SU-DHL-6 (cell line): ENCODE data around the gene CFAP58.

Source experiments
- H2AFZ ChIP-seq: fragments of 200-600 bp; sonication (generic); 2 replicates; pipeline ENCODE4 v1.6.1; 2014; ENCODE audit warnings: low read depth, mild to moderate bottlenecking, moderate library complexity, mixed read lengths, antibody characterized with exemption, low read length; ENCODE audit not compliant: severe bottlenecking
- H3F3A ChIP-seq: fragments of 200-600 bp; shearing (Covaris generic); 2 replicates; pipeline ENCODE4 v1.6.0; 2016; ENCODE audit warnings: antibody characterized with exemption, mild to moderate bottlenecking; ENCODE audit not compliant: insufficient read depth
- H3K27ac ChIP-seq: fragments of 200-600 bp; sonication (generic); 2 replicates; pipeline ENCODE4 v1.5.1; 2016; ENCODE audit warnings: low read depth, mild to moderate bottlenecking, low read length, moderate library complexity, mixed read lengths
- H3K27me3 ChIP-seq: fragments of 200-600 bp; sonication (generic), shearing (Covaris generic); 2 replicates; pipeline ENCODE4 v1.6.0; 2014; ENCODE audit warnings: mild to moderate bottlenecking, low read length
- H3K36me3 ChIP-seq: fragments of 200-600 bp; sonication (generic); 2 replicates; pipeline ENCODE4 v1.6.1; 2014; ENCODE audit warnings: mild to moderate bottlenecking, low read length, mixed read lengths
- H3K4me2 ChIP-seq: fragments of 300-600, 200-600 bp; shearing (Covaris generic), sonication (generic); 2 replicates; pipeline ENCODE4 v1.6.0; 2014; ENCODE audit warnings: low read length, low read depth, mild to moderate bottlenecking; ENCODE audit not compliant: poor library complexity, severe bottlenecking
- H3K4me3 ChIP-seq: fragments of 200-600 bp; sonication (generic); 2 replicates; pipeline ENCODE4 v1.5.1; 2014; ENCODE audit warnings: antibody characterized with exemption, low read length, mild to moderate bottlenecking, mixed read lengths; ENCODE audit not compliant: insufficient read depth, poor library complexity, severe bottlenecking
- H3K79me2 ChIP-seq: fragments of 200-600 bp; sonication (generic); 2 replicates; pipeline ENCODE4 v1.6.1; 2014; ENCODE audit warnings: mild to moderate bottlenecking, low read length, moderate library complexity; ENCODE audit not compliant: insufficient read depth
- H3K9ac ChIP-seq: fragments of 200-600 bp; sonication (generic); 2 replicates; pipeline ENCODE4 v1.7.0; 2014; ENCODE audit warnings: mild to moderate bottlenecking, low read length
- H3K9me2 ChIP-seq: fragments of 200-600 bp; sonication (generic); replicated peaks from 2 replicates; pipeline ENCODE4 v1.6.1; 2014; ENCODE audit warnings: low read length; ENCODE audit not compliant: insufficient read depth
- H3K9me3 ChIP-seq: fragments of 200-600 bp; sonication (generic); 2 replicates; pipeline ENCODE4 v1.6.1; 2014; ENCODE audit warnings: low read length, mixed read lengths; ENCODE audit not compliant: insufficient read depth
- H4K20me1 ChIP-seq: fragments of 200-600 bp; sonication (generic); 2 replicates; pipeline ENCODE4 v1.6.1; 2014; ENCODE audit warnings: low read depth, mild to moderate bottlenecking, antibody characterized with exemption, low read length, moderate library complexity, mixed read lengths
- EZH2phosphoT487 ChIP-seq: fragments of 200-600 bp; sonication (generic), shearing (Covaris generic); conservative IDR thresholded peaks from 2 replicates; pipeline ENCODE4 v1.6.1; 2018; ENCODE audit warnings: mild to moderate bottlenecking, antibody characterized with exemption, low read length, moderate library complexity, mixed read lengths
- TF ChIP-seq, protein P1 (sequence below): fragments of 200-600 bp; sonication (generic); IDR thresholded peaks from one replicate; pipeline ENCODE4 v1.5.1; 2017; ENCODE audit warnings: antibody characterized with exemption, mild to moderate bottlenecking, low read length, moderate library complexity; ENCODE audit not compliant: insufficient read depth, poor library complexity, severe bottlenecking

The CFAP58 gene

GRCh38 chr10:104480797-104481196 is 127.2 kb downstream of the CFAP58 start:
- Histone ChIP-seq H3K9ac (no peak overlapping the region), H3K79me2 (no peaks in the 10 kb centered on the region), H3K27me3 (0 out of 2 replicates have a peak, but pooled peaks cover 3% of the 10 kb centered on the region), H3K36me3 (no peaks in the 10 kb centered on the region), H3K9me3 (no peaks in the 10 kb centered on the region), H4K20me1 (no peaks in the 10 kb centered on the region), H3K4me2 (no peak overlapping the region), H3K9me2 (no peaks in the 10 kb centered on the region), H3F3A (no peaks in the 10 kb centered on the region), H2AFZ (no peak overlapping the region), H3K27ac (no peak overlapping the region), H3K4me3 (no peak overlapping the region)
- TF ChIP-seq, protein P1, sequence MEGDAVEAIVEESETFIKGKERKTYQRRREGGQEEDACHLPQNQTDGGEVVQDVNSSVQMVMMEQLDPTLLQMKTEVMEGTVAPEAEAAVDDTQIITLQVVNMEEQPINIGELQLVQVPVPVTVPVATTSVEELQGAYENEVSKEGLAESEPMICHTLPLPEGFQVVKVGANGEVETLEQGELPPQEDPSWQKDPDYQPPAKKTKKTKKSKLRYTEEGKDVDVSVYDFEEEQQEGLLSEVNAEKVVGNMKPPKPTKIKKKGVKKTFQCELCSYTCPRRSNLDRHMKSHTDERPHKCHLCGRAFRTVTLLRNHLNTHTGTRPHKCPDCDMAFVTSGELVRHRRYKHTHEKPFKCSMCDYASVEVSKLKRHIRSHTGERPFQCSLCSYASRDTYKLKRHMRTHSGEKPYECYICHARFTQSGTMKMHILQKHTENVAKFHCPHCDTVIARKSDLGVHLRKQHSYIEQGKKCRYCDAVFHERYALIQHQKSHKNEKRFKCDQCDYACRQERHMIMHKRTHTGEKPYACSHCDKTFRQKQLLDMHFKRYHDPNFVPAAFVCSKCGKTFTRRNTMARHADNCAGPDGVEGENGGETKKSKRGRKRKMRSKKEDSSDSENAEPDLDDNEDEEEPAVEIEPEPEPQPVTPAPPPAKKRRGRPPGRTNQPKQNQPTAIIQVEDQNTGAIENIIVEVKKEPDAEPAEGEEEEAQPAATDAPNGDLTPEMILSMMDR: no peak
- TF ChIP-seq EZH2phosphoT487: no peak

DNA sequence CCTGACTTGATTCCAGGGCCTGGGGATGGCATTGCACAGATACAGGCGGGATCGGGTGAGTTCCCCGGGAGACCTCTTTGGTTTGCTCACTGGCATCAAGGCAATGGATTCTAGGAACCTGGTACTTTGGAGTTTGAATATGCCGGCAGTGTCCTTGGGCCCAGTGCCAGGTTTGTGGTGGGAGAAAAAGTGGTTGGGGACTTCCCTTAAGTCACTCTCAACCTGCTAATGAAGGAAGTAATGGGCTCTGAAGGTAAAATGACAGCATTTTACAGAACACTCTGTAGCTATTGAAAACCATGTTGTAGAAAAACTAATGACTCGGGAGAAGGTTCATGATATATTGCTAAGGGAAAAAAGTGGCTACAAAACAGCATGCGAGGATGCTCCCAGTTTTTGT is 129.9 kb downstream of the CFAP58 start:
- H3K36me3 ChIP-seq: no peaks in the 10 kb centered on the region
- H3K4me2 ChIP-seq: no peak overlapping the region
- no peaks in the 10 kb centered on the region for H3F3A ChIP-seq
- TF ChIP-seq, protein P1: no peak
- TF ChIP-seq EZH2phosphoT487: no peak
- H3K4me3 ChIP-seq: no peak overlapping the region
- no peak overlapping the region for H2AFZ ChIP-seq
- no peaks in the 10 kb centered on the region for H3K79me2 ChIP-seq
- H4K20me1 ChIP-seq: no peaks in the 10 kb centered on the region
- H3K27me3 ChIP-seq: 0 out of 2 replicates have a peak, but pooled peaks cover 3% of the 10 kb centered on the region
- H3K9me3 ChIP-seq: no peaks in the 10 kb centered on the region
- no peaks in the 10 kb centered on the region for H3K9me2 ChIP-seq
- H3K27ac ChIP-seq: no peak overlapping the region
- no peak overlapping the region for H3K9ac ChIP-seq

GRCh38 chr10:104485632-104486031 is 132.0 kb downstream of the CFAP58 start:
- Histone ChIP-seq H3K9ac (no peak overlapping the region), H3K27ac (no peak overlapping the region), H4K20me1 (no peaks in the 10 kb centered on the region), H3K36me3 (no peaks in the 10 kb centered on the region), H3K79me2 (no peaks in the 10 kb centered on the region), H3K9me2 (no peaks in the 10 kb centered on the region), H3K27me3 (0 out of 2 replicates have a peak, but pooled peaks cover 3% of the 10 kb centered on the region), H3K4me2 (no peak overlapping the region), H3F3A (no peaks in the 10 kb centered on the region), H2AFZ (no peak overlapping the region), H3K4me3 (no peak overlapping the region), H3K9me3 (no peaks in the 10 kb centered on the region)
- TF ChIP-seq, protein P1: no peak
- TF ChIP-seq EZH2phosphoT487: no peak
